Loucy (cell line): Measurements from ENCODE around the gene ANKRD27.
"Not testable (repeated sequence)": the region's sequence is repeated elsewhere in the genome, so short reads cannot be mapped to it uniquely, and the experiment has no call there.

Source experiments
- H2AFZ ChIP-seq: fragments of 200-600 bp; sonication (generic); 2 replicates; pipeline ENCODE4 v1.6.0; 2016; ENCODE audit warnings: antibody characterized with exemption, mild to moderate bottlenecking, low read length, moderate library complexity
- H3F3A ChIP-seq: fragments of 200-600 bp; 2 replicates; pipeline ENCODE4 v1.6.0; 2016; ENCODE audit warnings: antibody characterized with exemption, low read depth, mild to moderate bottlenecking
- H3K27me3 ChIP-seq: fragments of 200-600 bp; sonication (generic); 2 replicates; pipeline ENCODE4 v1.6.1; 2014; ENCODE audit warnings: low read length, mild to moderate bottlenecking; ENCODE audit not compliant: insufficient read depth, poor library complexity, severe bottlenecking
- H3K36me3 ChIP-seq: fragments of 200-600 bp; sonication (generic); 2 replicates; pipeline ENCODE4 v1.6.1; 2016; ENCODE audit warnings: low read length; ENCODE audit not compliant: insufficient read depth
- H3K4me1 ChIP-seq: fragments of 200-600 bp; sonication (generic); 2 replicates; pipeline ENCODE4 v1.5.1; 2014; ENCODE audit warnings: low read length, mild to moderate bottlenecking; ENCODE audit not compliant: insufficient read depth, poor library complexity, severe bottlenecking
- H3K4me2 ChIP-seq: fragments of 200-600 bp; sonication (generic); 2 replicates; pipeline ENCODE4 v1.6.0; 2014; ENCODE audit warnings: antibody characterized with exemption, low read length, low read depth, mild to moderate bottlenecking; ENCODE audit not compliant: poor library complexity, severe bottlenecking
- H3K4me3 ChIP-seq: fragments of 200-600 bp; sonication (generic); 2 replicates; pipeline ENCODE4 v1.5.1; 2014; ENCODE audit warnings: low read length, mild to moderate bottlenecking, mixed read lengths; ENCODE audit not compliant: poor library complexity, severe bottlenecking
- H3K79me2 ChIP-seq: fragments of 200-600 bp; sonication (generic); 2 replicates; pipeline ENCODE4 v1.6.1; 2014; ENCODE audit warnings: low read length; ENCODE audit not compliant: insufficient read depth
- H3K9ac ChIP-seq: fragments of 200-600 bp; sonication (generic); 2 replicates; pipeline ENCODE4 v1.6.0; 2014; ENCODE audit warnings: mild to moderate bottlenecking, low read depth, low read length, moderate library complexity; ENCODE audit not compliant: poor library complexity, severe bottlenecking
- H3K9me2 ChIP-seq: fragments of 200-600 bp; sonication (generic); replicated peaks from 2 replicates; pipeline ENCODE4 v1.6.1; 2016; ENCODE audit warnings: low read depth, low read length, mixed read lengths
- H3K9me3 ChIP-seq: fragments of 200-600 bp; sonication (generic); 2 replicates; pipeline ENCODE4 v1.6.1; 2014; ENCODE audit warnings: mild to moderate bottlenecking, antibody characterized with exemption, low read length, low read depth; ENCODE audit not compliant: insufficient read depth
- H4K20me1 ChIP-seq: fragments of 200-600 bp; sonication (generic); 2 replicates; pipeline ENCODE4 v1.6.0; 2014; ENCODE audit warnings: antibody characterized with exemption, low read length, mild to moderate bottlenecking; ENCODE audit not compliant: insufficient read depth, poor library complexity, severe bottlenecking
- CTCF ChIP-seq: fragments of 200-600 bp; sonication (generic); conservative IDR thresholded peaks from 2 replicates; pipeline ENCODE4 v1.5.1; 2014; ENCODE audit warnings: mild to moderate bottlenecking, antibody characterized with exemption, low read length
- EZH2phosphoT487 ChIP-seq: fragments of 200-600 bp; IDR thresholded peaks from 2 replicates; pipeline ENCODE4 v1.6.1; 2018; ENCODE audit warnings: antibody characterized with exemption, mild to moderate bottlenecking, moderate library complexity, borderline replicate concordance

The ANKRD27 gene

GRCh38 chr19:32576790-32577189 lies 98.2 kb downstream of the ANKRD27 start:
- H3K9ac ChIP-seq: no peak overlapping the region
- H3K4me3 ChIP-seq: no peak overlapping the region
- H3K9me3 ChIP-seq: no peaks in the 10 kb centered on the region
- no peaks in the 10 kb centered on the region for H3K36me3 ChIP-seq
- H3K4me2 ChIP-seq: no peak overlapping the region
- peaks cover 4% of the 10 kb centered on the region; the same call in 1 of the 2 replicates for H3F3A ChIP-seq
- TF ChIP-seq CTCF (no peak), EZH2phosphoT487 (no peak)
- H2AFZ ChIP-seq: no peak overlapping the region
- peaks cover 8% of the 10 kb centered on the region for H3K79me2 ChIP-seq
- H3K27me3 ChIP-seq: no peaks in the 10 kb centered on the region
- no peaks in the 10 kb centered on the region for H3K9me2 ChIP-seq
- H4K20me1 ChIP-seq: peaks cover 5% of the 10 kb centered on the region
- peaks cover 11% of the 10 kb centered on the region for H3K4me1 ChIP-seq

- Histone ChIP-seq H3K27me3 (no peaks in the 10 kb centered on the region), H2AFZ (no peak overlapping the region), H3K79me2 (no peaks in the 10 kb centered on the region), H3K4me3 (peak overlapping the region; percentile 67), H3F3A (peaks cover 4% of the 10 kb centered on the region; the same call in 1 of the 2 replicates), H3K9me2 (no peaks in the 10 kb centered on the region), H3K9me3 (no peaks in the 10 kb centered on the region), H3K9ac (peak overlapping the region; percentile 39), H3K36me3 (no peaks in the 10 kb centered on the region), H3K4me2 (peak overlapping the region; percentile 84), H3K4me1 (peaks cover 9% of the 10 kb centered on the region), H4K20me1 (no peaks in the 10 kb centered on the region)
- TF ChIP-seq EZH2phosphoT487: no peak
- TF ChIP-seq CTCF: no peak
These were observed 101.5 kb downstream of the ANKRD27 start for GRCh38 chr19:32573492-32573794.

- peak overlapping the region; percentile 39 for H3K9ac ChIP-seq
- H4K20me1 ChIP-seq: not testable (repeated sequence)
These were observed 102.1 kb downstream of the ANKRD27 start for GRCh38 chr19:32572700-32573491.

GRCh38 chr19:32571471-32572075 lies 103.4 kb downstream of the ANKRD27 start:
- not testable (repeated sequence) for H2AFZ ChIP-seq, H3K79me2 ChIP-seq, H3K9me2 ChIP-seq, H3K9ac ChIP-seq, H3F3A ChIP-seq, H4K20me1 ChIP-seq, H3K4me3 ChIP-seq, H3K27me3 ChIP-seq, H3K4me2 ChIP-seq, H3K4me1 ChIP-seq, H3K9me3 ChIP-seq, H3K36me3 ChIP-seq

More at GRCh38 chr19:32572700-32573491, 102.1 kb downstream of the ANKRD27 start:
- H3K79me2 ChIP-seq, H3F3A ChIP-seq, H3K27me3 ChIP-seq, H3K36me3 ChIP-seq, H3K9me2 ChIP-seq, H3K4me1 ChIP-seq, H3K9me3 ChIP-seq: not testable (repeated sequence)
- Histone ChIP-seq H3K4me3 (peak overlapping the region; percentile 67), H3K4me2 (peak overlapping the region; percentile 84), H2AFZ (peak overlapping the region; percentile 84)
